K562 treated with DMSO at 1 percent for 12 hours (cell line): Measurements from ENCODE around the gene CLASP2. TPM values are rescaled to one million over a fixed set of nuclear protein-coding genes. Genes with fewer than 3 reads are reported as not detected.

Experiments
- total RNA-seq: library from RNA; unstranded; fragments of 300-600 nt; gene quantifications from 2 replicates; pipeline ENCODE4 v1.2.3, GENCODE V29; 2022; ENCODE audit not compliant: insufficient read depth

Gene CLASP2
- total RNA-seq, result 7.4 and 27.2 TPM in 2 replicates

DNA sequence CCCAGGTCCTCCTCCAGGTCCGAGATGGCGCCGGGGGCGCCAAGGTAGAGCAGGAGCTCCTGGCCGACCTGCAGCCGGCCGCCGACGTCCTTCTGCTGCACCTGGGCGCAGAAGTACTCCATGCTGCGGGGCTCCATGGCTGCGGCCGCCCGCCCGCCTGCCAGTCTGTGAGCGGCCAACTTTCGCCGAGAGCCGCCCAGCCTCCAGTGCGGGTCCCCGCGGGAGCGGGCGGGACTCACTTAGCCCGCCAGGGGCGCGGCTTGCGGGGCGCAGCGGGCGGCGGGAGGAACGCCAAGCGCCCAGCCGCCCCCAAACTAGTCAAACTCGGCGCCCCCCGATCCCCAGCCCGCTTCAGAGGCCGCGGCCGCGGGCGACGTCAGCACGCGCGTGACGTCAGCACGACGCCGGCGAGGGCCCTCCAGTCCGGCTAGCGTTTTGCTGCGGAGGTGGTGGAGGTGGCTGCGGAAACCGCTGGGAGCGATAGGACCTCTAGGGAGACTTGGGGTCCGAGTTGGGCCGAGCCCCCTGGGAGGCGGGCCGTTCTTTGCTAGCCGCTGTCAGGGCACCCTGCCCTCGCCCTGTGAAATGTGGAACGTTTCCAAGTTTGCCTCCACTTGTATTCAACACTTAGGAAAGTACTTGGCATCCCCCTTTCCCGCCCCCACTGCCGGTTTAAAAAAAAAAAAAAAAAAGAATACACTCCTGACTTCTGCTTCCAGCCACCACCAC is at the start of gene CLASP2:
Gene CLASP2 (minus strand): TSS at position 389 of the 729 bp plus-strand sequence. CDS start 252 bp downstream, at position 137.

Other genes starting within 250 kb of the CLASP2 start
- 36.8 and 190 TPM in 2 replicates for gene PDCD6IP, start 80.4 kb upstream of the CLASP2 start, total RNA-seq